HEK293T (cell line): Measurements from ENCODE around the gene SUCLA2.

Source experiments
- ARNT ChIP-seq: fragments of 450-650 bp; IDR thresholded peaks from 2 replicates; pipeline ENCODE4 v1.6.1; 2017; ENCODE audit warnings: mild to moderate bottlenecking
- BHLHE40 ChIP-seq: fragments of 450-650 bp; IDR thresholded peaks from 2 replicates; pipeline ENCODE4 v1.6.1; 2016; ENCODE audit warnings: mild to moderate bottlenecking, moderate library complexity, borderline replicate concordance
- CTBP1 ChIP-seq: fragments of 450-650 bp; IDR thresholded peaks from 2 replicates; pipeline ENCODE4 v1.6.1; 2016; ENCODE audit warnings: borderline replicate concordance
- ELF4 ChIP-seq: fragments of 450-650 bp; IDR thresholded peaks from 2 replicates; pipeline ENCODE4 v1.6.1; 2017; ENCODE audit warnings: antibody characterized with exemption
- FOXA1 ChIP-seq: fragments of 450-650 bp; IDR thresholded peaks from 2 replicates; pipeline ENCODE4 v1.6.1; 2016; ENCODE audit warnings: mild to moderate bottlenecking
- FOXK2 ChIP-seq: fragments of 450-650 bp; IDR thresholded peaks from 2 replicates; pipeline ENCODE4 v1.6.1; 2016; ENCODE audit warnings: mild to moderate bottlenecking
- FOXM1 ChIP-seq: fragments of 450-650 bp; IDR thresholded peaks from 2 replicates; pipeline ENCODE4 v1.6.1; 2017; ENCODE audit warnings: mild to moderate bottlenecking, borderline replicate concordance
- HDGF ChIP-seq: fragments of 450-650 bp; IDR thresholded peaks from 2 replicates; pipeline ENCODE4 v1.6.1; 2017; ENCODE audit warnings: antibody characterized with exemption, borderline replicate concordance
- L3MBTL2 ChIP-seq: fragments of 450-650 bp; conservative IDR thresholded peaks from 2 replicates; pipeline ENCODE4 v1.6.1; 2016; ENCODE audit warnings: mild to moderate bottlenecking
- LEF1 ChIP-seq: fragments of 450-650 bp; IDR thresholded peaks from 2 replicates; pipeline ENCODE4 v1.6.1; 2017; ENCODE audit warnings: mild to moderate bottlenecking, borderline replicate concordance
- NFRKB ChIP-seq: fragments of 450-650 bp; IDR thresholded peaks from 2 replicates; pipeline ENCODE4 v1.6.1; 2016; ENCODE audit warnings: mild to moderate bottlenecking, moderate library complexity
- SP1 ChIP-seq: fragments of 450-650 bp; IDR thresholded peaks from 2 replicates; pipeline ENCODE4 v1.6.1; 2017
- SUZ12 ChIP-seq: fragments of 450-650 bp; IDR thresholded peaks from 2 replicates; pipeline ENCODE4 v1.6.1; 2016; ENCODE audit warnings: mild to moderate bottlenecking
- TARDBP ChIP-seq: fragments of 450-650 bp; IDR thresholded peaks from 2 replicates; pipeline ENCODE4 v1.6.1; 2016

GRCh38 chr13:48001114-48001881 lies at the start of gene SUCLA2:
- TF ChIP-seq ARNT (no peak), NFRKB (no peak), CTBP1 (no peak), FOXM1 (no peak), FOXK2 (no peak), SP1 (no peak), SUZ12 (no peak), ELF4 (no peak; the same call in 1 of the 2 replicates), BHLHE40 (no peak), TARDBP (no peak), FOXA1 (no peak), HDGF (no peak), L3MBTL2 (no peak), LEF1 (no peak)
